ENCODE data around the gene WDR31.

Gene WDR31

GRCh38 chr9:113293285-113293878 is 46.7 kb downstream of the WDR31 start:
- peak; percentile 11 for DNase-seq (ENCODE audit: low read depth)
- no peak for TF ChIP-seq CTCF (conservative IDR thresholded peaks at IDR 0.05; ENCODE audit: low read depth, low read length)
- no peak overlapping the region for H3K4me3 ChIP-seq (ENCODE audit: low read depth, low read length)

GRCh38 chr9:113290052-113290607 is 49.9 kb downstream of the WDR31 start:
- DNase-seq (ENCODE audit: low read depth), result no peak
- no peak overlapping the region for H3K4me3 ChIP-seq (ENCODE audit: low read depth, low read length)
- no peak for TF ChIP-seq CTCF (conservative IDR thresholded peaks at IDR 0.05; ENCODE audit: low read depth, low read length)

GRCh38 chr9:113289091-113289490 is 51.0 kb downstream of the WDR31 start:
- DNase-seq (ENCODE audit: low read depth), result no peak
- no peak overlapping the region for H3K4me3 ChIP-seq (ENCODE audit: low read depth, low read length)
- TF ChIP-seq CTCF (conservative IDR thresholded peaks at IDR 0.05; ENCODE audit: low read depth, low read length), result no peak

GRCh38 chr9:113281356-113281755 is 58.7 kb downstream of the WDR31 start:
- TF ChIP-seq CTCF (conservative IDR thresholded peaks at IDR 0.05; ENCODE audit: low read depth, low read length), result no peak
- no peak overlapping the region for H3K4me3 ChIP-seq (ENCODE audit: low read depth, low read length)
- no peak for DNase-seq (ENCODE audit: low read depth)

GRCh38 chr9:113278840-113279239 is 61.2 kb downstream of the WDR31 start:
- no peak overlapping the region for H3K4me3 ChIP-seq (ENCODE audit: low read depth, low read length)
- DNase-seq (ENCODE audit: low read depth), result no peak
- no peak for TF ChIP-seq CTCF (conservative IDR thresholded peaks at IDR 0.05; ENCODE audit: low read depth, low read length)

- peak within 1 kb of the TSS; percentile 81 for H3K4me3 ChIP-seq (ENCODE audit: low read depth, low read length)
- no peak for TF ChIP-seq CTCF (conservative IDR thresholded peaks at IDR 0.05; ENCODE audit: low read depth, low read length)
Observed at GRCh38 chr9:113275157-113276131, 64.6 kb downstream of the WDR31 start, which contains the start of the genes CDC26 and PRPF4. Gene CDC26 (minus strand): TSS chr9:113275572. CDS start chr9:113272507, 3,065 bp downstream. Gene PRPF4 (plus strand): TSS chr9:113275658. CDS start chr9:113275744, 86 bp downstream.

More at GRCh38 chr9:113275157-113276131, 64.6 kb downstream of the WDR31 start, which contains the start of the genes CDC26 and PRPF4:
- DNase-seq (ENCODE audit: low read depth), result peak; percentile 100
